Hippocampal formation (tissue), 2 donors: ENCODE measurements around the gene AFF4.
A peak's percentile ranks its signal among the peaks of the same experiment; 100 is the strongest.

Experiments used
- DNase-seq, 2 donors: peaks; one replicate each; lab custom pipeline; 2025; lab: John Stamatoyannopoulos, UW

AFF4 gene

DNA sequence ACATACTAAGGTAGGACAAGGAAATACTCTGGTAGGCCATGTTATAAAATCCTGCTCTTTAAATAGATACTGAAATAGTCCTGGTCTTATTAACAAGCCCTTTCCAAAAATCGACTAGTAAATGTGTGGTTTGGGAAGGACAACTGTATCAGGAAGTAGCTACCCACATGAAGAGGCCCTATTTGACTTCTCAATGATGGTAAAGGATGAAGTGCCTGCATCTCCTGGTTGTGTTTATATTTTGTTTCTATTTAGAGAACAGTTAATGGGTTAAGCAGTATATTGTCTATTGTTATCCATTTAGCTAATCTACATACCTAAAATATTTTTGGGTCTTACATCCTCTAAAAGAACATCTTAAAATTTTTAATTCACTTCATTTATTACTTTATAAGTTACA, 109.6 kb downstream of the AFF4 start:
- DNase-seq: no peak

DNA sequence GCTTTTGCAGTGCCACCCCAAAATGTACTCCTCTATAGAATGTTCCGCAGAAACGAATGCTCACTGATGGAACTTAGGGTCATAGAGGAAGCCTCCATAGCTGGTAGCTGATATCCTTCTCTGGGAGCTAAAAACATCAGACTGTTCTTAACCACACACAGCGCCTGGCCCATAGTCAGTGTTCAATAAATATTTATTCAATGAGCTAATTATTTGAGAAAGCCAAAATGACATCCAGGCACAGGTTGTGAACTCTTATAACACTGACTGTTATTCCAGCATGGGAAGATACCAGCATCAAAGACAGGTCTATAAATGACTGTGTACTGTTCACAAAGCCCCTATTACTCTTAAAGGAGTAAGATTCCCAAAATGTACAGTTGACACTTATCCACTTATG, 110.1 kb downstream of the AFF4 start:
- no peak for DNase-seq

DNA sequence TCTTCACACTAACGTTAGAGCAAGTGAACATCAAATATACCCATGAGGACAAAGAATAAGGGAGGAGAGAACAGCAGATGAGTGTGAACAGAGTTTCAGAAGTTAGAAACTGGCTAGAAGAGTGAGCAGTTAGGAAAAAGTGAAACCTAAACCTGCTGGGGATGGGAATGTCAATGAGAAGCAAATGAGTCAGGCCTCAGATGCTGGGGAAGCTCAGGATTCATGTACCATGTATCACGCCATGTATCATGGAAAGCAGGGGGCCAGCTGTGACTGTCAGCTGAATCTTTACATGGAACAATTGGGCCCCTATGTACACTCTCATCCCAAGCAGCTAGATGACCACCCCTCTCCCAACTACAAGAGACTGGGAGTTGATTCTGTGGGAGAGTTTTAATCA, 113.4 kb downstream of the AFF4 start:
- DNase-seq: no peak

DNA sequence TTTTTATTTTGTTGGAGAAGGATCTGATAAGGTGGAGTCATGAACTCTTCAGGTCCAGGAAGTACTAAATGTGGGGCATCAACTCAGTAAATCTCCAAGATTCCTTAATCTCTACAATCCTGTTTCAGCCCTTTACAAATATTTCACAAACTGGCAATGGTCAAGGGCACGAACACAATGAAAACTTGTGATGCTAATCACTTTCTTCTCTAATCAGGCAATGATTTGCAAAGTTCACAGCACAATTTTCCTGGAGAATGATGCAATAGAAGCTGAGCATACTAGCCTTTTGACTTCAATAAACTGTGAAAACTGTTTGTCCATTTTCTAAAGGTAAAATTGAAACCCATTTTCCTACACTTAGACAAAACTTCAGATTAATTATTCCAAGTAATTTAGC, 114.1 kb downstream of the AFF4 start:
- no peak for DNase-seq

DNA sequence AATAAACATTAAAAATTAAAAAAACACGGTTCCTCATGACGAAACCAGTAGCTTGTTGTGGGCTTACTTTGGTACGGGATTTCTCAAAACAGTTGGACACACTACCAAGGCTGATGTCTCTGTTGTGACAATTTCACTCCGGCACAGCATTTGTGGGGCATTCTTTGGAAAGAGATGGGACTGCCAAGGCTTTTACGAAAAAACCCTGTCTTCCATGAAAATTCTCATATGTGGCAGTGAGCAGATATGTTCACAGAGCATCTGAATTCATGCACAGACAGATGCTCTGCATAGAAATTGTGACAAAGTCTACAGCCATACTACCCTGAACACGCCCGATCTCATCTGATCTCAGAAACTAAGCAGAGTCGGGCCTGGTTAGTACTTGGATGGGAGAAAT, 115.2 kb downstream of the AFF4 start:
- DNase-seq: no peak

DNA sequence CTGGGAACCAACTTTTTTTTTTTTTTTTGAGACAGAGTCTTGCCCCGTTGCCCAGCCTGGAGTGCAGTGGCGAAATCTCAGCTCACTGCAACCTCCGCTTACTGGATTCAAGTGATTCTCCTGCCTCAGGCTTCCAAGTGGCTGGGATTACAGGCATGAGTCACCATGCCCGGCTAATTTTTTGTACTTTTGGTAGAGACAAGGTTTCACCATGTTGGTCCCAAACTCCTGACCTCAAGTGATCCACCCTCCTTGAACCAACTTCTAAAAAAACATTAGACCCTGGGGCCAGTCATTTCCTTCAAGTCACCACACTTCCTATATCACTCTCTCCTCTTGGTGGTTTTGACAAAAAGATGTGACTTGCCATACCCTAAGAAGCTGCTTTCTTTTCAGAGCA, 122.1 kb downstream of the AFF4 start:
- no peak for DNase-seq

DNA sequence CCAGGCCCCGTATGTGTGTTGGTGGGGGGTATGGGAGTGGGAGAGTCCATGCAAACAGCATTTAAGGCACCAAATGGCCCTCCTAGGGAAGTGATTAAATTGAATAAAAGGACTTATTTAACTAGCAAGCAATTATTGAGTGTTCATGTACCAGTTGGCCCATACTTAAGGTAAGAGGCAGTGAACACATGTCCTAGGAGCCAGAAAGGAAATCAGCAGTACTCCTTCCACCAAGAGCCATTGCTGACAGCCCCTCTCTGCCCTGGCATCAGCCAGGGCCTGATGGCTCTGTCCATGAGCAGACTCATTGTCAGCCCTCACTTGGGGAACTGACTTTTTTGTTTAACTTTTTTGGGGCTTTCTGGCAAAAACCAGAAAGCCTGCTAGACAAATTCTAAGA, 122.5 kb downstream of the AFF4 start:
- DNase-seq: no peak

DNA sequence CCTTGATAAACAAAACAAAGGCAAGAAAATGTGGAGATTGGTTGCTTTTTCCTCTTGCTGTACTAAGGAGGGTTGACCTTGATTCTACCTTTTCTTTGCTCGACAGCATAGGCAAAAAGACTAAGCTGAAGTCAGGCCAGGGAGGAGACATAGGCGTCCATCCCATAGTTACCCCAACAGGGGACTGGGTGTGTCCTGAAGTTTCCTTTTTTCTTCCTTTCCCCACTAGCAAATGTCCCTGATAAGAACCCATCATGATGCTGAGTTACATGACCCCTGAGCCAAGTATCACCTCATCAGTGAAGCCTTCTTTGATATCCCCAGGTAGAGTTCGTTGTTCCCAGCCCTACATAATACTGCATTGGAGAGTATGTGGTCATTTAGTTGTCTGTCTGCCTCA, 123.1 kb downstream of the AFF4 start:
- no peak for DNase-seq

DNA sequence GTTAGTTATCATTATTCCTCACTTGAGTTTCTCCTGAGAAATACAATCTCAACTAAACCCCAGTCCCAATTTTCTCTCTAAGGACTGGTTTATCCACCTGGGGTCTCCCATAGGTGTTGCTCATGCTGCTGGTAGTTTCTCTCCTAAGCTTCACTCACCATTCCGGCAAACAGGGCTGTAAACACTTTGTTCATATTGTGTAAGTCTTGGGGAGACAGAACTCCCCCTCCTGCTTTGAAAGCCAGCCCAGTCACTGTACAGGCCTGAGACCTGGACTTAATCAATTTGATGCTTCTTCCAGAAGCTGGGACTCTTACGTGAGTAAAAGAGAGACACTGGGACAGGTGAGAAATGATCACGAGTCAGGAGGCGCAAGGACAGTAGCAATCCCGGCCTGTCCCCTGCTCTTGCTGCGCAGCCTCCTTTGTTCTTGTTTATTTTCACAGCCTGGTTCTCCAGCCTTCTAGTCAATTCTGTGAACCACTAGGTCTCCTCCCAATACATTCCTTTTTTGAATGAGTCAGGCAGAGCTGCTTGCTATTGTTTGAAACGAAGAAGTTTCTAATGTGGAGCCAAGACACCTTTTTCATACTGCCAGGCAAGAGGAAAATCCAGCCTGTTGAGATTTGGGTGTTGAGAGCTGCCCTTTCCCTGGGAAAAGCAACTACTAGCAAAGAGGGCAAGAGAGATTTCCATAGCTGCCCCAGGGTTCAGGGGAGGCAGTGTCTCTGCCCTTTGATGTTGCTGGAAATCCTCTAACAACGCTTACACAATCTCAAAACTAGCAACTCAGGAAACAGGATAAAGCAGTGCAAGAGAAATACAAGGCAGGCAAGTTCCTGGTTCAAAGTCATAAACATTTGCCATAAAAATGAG, 123.8 kb downstream of the AFF4 start:
- no peak for DNase-seq

DNA sequence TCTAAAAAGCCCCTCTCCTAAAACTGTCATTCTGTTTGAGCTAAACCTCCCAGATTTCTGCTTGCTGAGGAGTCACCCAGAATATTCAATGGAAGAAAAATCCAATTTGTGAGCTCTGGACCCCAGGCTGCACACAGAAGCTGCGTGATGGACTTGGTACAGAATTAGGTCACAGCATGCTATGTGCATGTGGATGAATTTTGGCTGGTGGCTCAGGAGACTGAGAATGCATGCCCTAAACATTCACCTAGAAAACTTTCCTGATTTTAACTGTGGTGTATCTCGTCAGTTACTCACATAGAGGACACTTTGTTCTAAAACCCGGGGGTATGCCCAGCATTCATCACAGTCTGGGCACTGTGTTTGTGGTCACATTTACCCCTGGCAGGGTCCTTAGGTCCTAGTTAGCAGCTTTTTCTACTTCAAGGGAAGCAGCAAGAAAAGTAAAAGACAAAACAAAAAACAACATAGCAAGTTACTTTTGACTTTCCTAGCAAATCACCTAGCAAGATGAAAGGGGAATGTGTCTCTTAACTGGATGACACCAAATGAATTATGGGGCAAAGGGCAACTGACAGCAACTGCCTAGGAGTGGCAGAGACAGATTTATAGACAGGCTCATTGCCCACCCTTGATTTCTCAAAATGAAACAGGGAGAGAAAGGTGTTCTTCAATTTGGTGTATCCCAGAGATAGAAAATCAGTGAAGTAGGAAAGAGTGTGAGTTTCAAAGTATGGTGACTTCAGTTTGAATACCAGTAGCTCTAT, 124.7 kb downstream of the AFF4 start:
- no peak for DNase-seq

DNA sequence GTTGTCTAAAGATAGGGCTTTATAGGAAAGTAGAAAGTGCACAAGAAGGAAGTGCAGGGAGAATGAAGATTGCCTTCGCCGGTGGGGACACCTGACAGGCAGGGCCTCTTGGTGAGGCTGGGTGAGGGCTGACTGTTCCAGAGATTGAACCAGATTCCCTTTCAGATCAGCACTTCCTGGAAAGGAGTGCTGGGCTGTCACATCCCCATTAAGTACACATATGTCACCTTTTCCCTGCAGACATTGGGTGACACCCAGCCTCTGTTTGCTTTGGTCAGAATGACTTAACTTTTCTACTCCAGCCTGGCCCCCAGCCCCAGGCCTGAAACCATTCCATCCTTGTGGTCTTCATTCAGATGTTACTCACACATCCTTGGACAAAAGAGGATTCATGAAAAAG, 125.6 kb downstream of the AFF4 start:
- DNase-seq: no peak

DNA sequence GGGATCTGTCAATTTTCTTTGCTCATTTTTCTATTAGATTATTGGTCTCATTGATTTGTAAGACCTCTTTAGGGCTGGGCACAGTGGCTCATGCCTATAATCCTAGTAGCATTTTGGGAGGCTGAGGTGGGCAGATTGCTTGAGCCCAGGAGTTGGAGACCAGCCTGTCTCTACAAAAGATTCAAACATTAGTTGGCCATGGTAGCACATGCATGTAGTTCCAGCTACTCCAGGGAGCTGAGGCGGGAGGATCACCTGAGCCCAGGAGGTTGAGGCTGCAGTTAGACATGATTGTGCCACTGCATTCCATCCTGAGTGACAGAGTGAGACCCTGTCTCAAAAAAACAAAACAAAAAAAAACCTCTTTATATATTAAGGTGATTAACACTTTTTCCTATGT, 126.6 kb downstream of the AFF4 start:
- no peak for DNase-seq

DNA sequence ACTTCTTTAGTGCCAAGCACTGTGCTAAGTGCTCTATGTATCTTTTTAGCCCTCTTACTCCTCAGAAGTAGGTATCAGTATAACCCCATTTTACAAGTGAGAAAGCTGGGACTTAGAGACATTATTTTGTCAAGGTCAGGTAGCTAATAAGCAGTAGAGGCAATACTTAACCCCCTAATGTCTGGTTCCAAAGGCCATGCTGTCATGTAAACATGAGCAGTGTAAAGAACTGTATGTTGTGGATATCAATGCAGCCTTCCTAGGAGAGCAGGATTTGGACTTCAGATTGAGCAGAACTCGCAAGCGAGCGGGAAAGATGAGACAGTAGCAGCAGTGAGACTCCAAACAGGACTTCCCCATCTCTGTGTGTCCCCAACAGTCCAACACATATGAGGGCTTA, 129.4 kb downstream of the AFF4 start:
- no peak for DNase-seq

DNA sequence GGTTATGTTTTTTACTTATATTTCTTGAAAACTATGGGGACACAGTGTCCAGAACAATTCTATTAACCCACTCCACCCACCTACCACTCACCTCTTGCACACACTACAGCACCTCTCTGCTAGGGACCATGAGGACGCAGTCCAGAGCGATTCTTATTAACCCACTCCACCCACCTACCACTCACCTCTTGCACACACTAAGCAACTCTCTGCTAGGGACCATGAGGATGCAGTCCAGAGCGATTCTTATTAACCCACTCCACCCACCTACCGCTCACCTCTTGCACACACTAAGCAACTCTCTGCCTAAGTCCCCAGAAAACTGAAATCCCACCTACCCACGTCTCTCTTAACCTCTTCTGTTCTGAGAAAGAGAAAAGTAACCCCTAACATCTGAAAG, 130.8 kb downstream of the AFF4 start:
- DNase-seq: no peak

DNA sequence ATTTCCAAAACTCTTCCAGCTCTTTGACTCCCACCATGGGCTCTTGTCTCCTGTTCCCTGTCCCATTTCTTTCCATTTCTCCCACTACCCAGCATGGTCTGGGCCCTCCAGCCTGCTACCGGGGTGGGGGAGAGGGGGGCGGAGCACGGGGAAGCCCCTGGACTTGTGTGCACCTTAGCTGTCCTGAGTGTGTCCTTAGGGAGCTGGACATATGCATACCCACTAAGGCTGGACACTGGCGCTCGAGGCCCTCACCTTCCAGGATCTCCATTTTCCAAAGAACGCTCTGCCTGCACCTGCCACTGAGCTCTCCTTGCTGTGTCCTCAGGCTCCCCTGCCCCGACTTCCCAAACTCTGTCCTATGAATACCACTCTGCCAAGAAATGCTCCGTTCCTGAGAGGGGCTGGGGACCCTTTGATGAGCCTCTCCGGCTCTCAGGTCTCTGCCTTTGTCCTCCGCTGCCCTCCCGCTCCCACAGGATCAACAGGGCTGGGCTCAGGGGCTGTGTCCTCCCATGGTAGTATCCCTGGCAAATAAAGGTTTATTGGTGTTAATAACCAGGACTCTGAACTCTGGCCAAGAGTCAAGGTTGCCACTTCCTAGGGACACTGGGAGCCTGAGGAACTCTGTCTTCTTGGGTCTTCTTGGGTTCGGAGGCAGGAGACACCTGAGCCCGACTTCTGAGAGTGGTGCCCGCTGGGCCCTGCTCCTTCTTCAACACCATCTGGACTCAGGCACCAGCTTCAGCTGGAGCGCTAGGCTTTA, 132.2 kb downstream of the AFF4 start:
- no peak for DNase-seq

DNA sequence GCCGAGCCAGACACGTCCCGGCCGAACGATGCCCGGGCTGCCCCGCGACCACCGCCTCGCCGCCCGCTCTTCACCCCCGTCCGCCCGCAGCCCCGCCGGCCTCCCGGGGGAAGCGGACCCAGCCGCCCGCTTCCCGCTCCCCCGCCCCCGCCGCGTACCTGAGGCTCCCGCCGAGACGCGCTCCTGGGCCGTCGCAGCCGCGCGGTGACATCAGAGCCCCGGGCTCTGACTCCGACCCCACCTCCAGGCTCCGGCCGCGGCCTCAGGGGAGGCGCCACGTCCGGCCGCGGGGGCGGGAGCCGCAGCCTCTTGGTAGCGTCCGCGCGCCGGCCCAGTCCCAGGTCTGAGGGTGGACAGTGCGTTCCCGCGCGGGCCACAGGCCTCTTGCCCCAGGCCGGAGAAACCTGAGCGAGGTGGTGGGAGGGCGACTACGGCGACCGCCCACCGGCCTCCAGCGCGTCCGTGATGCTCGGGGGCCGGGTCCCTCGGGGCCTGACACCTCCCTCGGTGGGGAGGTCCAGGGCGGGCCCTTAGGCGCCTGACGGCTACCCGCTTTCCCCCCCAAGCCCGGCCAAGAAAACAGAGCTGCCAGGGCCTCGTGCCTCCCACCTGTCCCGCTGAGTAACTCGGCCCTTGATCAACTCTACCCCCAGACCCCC, 132.9 kb downstream of the AFF4 start, which contains the start of gene SHROOM1:
SHROOM1 (minus strand) TSS at position 212 of the 659 bp plus-strand sequence. CDS start 4,507 bp downstream, outside the sequence.
- DNase-seq: peak in 1 of 2 donors; percentile 37

DNA sequence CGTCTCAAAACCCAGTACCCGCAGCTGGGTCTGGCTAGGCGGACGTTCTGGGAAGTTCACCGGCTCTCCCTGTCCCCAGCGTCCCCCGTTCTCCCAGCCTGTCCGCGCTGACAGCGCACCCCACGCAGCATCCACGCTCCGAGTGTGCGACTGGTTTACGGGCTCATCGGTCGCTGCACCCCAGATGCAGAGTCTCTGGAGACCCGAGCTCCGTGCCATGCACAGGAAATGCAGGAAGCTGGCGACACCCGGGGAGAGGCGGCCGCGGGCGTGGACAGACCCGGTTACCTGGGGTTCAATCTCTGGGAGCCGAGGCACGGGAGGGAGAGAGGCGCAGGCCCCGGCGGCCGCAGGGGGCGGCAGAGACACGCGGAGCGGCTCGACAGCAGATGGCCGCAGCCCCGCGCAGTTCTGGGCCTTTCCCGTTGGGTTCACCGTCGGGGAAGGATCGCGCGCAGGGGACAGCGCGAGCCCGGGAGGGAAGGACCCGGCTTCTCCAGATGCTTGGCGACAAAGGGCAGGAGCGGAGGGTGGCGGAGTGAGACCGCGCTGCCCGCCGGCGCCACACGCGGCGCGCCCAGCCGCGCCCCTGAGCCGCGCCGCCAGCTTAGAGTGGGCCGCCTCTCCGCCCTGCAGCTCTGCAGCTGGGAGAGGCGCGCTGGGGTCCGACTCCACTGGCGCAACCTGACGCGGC, 133.5 kb downstream of the AFF4 start:
- peak; percentile 68 to 72 for DNase-seq

DNA sequence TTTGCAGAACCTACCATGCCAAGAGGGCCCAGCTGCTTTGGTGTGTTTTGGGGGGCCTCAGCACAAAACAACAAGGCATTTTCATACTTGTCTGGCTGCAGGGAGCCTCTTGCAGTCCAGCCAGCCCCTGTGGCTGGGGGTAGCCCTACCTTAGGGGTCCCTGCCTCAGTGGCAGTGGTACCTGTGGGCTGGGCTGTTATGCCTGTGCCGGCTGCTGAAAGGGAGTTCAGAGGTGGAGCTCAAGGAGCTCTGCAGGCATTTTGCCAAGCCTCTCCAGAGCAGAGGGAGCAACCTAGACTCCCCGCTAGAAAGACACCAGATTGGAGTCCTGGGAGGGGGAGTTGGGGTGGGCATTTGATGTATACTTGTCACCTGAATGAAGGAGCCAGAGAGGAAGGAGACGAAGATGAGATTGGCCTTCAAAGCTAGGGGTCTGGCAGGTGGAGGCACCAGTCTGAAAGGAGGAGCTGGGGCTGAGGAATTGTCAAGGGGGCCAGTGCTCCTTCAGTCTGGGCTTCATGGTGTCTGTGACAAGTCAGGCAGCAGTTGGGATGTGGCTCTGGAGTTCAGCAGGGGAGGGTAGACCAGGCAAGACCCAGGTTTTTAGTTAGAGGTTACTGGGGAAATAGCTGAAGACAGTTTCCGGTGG, 134.5 kb downstream of the AFF4 start:
- DNase-seq: no peak

DNA sequence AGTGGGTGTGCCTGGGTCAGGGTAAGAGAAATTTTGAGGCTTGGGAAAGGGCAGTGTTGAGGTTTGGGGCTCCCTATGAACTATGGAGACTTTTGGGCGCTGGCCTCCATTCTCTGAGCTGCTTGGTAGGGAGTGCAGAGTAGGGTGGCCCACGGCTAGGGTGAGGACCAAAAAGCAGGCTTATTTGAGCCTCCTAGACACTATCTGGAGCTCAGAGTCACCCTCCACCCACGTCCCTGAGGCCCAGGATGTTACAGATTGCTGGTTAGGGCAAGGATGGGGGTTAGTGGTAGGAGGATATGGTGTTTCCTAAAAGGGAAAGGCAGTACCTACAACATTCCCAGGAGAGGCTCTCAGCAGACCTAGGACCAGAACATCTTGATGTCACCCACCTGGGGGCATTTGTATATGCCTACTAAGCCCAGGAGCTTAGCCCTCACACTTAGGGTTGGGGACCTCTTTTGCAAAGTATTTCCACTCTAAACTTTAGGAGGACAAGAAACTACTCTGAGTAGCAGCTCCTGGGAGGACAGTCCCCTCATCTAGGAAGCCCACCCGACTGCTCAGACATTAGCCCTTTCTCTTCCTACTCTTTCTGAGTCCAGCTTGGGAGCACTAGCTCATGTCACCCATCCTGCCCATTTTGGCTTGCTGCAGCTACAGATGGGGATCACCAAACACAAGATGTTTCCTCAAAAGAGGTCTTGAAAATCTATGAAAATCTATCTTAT, 135.3 kb downstream of the AFF4 start:
- no peak for DNase-seq
